ENCODE data around the gene SORCS2.

DNA sequence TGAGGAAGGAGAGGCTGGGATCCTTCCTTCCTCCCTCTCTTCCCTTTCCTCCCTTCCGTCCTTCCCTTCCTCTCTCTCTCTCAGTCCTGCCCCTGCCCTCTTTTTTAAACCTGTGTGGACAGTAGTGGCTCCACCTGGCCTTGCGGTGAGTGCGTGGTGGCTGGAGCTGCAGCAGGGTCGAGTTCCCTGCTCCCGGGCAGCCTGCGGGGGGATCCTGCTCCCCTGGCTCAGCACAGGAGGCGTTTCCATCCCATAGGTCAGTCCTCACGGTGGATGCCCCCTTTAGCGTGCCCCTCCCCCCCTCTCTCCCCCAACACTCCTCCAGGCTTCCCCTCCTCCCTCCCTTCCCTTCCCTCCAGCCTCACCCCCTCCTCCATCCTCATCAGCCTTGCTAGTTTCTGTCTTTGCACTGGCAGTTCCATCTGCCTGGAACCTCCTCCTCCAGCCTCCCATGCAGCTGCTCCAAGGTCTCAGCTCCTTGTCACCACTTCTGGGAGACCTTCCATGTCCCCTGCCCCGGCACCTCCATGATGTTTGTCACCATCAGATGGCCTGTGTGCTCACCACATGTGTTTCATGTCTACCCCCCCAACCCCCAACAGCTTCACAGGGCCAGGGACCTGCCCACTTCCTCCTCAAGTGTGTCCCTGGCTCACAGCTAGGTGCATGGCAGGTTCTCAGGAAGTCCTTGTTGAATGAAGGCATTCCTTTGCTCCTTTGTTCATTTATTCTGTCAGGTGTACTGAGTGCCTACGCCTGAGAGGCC lies 174.0 kb downstream of the SORCS2 start:
- TF ChIP-seq, protein P1, sequence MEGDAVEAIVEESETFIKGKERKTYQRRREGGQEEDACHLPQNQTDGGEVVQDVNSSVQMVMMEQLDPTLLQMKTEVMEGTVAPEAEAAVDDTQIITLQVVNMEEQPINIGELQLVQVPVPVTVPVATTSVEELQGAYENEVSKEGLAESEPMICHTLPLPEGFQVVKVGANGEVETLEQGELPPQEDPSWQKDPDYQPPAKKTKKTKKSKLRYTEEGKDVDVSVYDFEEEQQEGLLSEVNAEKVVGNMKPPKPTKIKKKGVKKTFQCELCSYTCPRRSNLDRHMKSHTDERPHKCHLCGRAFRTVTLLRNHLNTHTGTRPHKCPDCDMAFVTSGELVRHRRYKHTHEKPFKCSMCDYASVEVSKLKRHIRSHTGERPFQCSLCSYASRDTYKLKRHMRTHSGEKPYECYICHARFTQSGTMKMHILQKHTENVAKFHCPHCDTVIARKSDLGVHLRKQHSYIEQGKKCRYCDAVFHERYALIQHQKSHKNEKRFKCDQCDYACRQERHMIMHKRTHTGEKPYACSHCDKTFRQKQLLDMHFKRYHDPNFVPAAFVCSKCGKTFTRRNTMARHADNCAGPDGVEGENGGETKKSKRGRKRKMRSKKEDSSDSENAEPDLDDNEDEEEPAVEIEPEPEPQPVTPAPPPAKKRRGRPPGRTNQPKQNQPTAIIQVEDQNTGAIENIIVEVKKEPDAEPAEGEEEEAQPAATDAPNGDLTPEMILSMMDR (IDR thresholded peaks at IDR 0.05; ENCODE audit: low read depth, low read length), result no peak
- TF ChIP-seq POLR2A (IDR thresholded peaks at IDR 0.05; ENCODE audit: extremely low read depth, insufficient read length) (no peak), MYC (IDR thresholded peaks at IDR 0.05; ENCODE audit: low read depth, low read length) (no peak)
- TF ChIP-seq, protein P2, sequence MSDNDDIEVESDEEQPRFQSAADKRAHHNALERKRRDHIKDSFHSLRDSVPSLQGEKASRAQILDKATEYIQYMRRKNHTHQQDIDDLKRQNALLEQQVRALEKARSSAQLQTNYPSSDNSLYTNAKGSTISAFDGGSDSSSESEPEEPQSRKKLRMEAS (IDR thresholded peaks at IDR 0.05; ENCODE audit: low read depth, low read length), result no peak
